ENCODE data around the gene SLC66A1.

The SLC66A1 gene

GRCh38 chr1:19356266-19356665, 44.1 kb downstream of the SLC66A1 start:
- H3K4me3 ChIP-seq (replicated peaks; ENCODE audit: insufficient read depth, low read length): no peak overlapping the region
- DNase-seq (ENCODE audit: low read depth in 1 of 2, low spot score in 1 of 2): no peak
- no peak overlapping the region for H3K27ac ChIP-seq (replicated peaks)
- TF ChIP-seq REST (IDR thresholded peaks at IDR 0.05; ENCODE audit: insufficient replicate concordance, low read depth): no peak
- TF ChIP-seq CTCF (IDR thresholded peaks at IDR 0.05; ENCODE audit: insufficient read depth, low read length): no peak
- TF ChIP-seq POLR2AphosphoS5 (IDR thresholded peaks at IDR 0.05; ENCODE audit: low read depth): no peak
- H3K27me3 ChIP-seq (ENCODE audit: insufficient read depth, poor library complexity, severe bottlenecking): no peaks in the 10 kb centered on the region

GRCh38 chr1:19357299-19357986, 45.3 kb downstream of the SLC66A1 start:
- no peaks in the 10 kb centered on the region for H3K27me3 ChIP-seq (ENCODE audit: insufficient read depth, poor library complexity, severe bottlenecking)
- no peak overlapping the region for H3K4me3 ChIP-seq (replicated peaks; ENCODE audit: insufficient read depth, low read length)
- no peak overlapping the region for H3K27ac ChIP-seq (replicated peaks)
- no peak for DNase-seq (ENCODE audit: low read depth in 1 of 2, low spot score in 1 of 2)
- TF ChIP-seq REST (IDR thresholded peaks at IDR 0.05; ENCODE audit: insufficient replicate concordance, low read depth) (no peak), POLR2AphosphoS5 (IDR thresholded peaks at IDR 0.05; ENCODE audit: low read depth) (no peak), CTCF (IDR thresholded peaks at IDR 0.05; ENCODE audit: insufficient read depth, low read length) (no peak), SPI1 (IDR thresholded peaks at IDR 0.05; ENCODE audit: borderline replicate concordance, low read depth) (no peak), GABPA (IDR thresholded peaks at IDR 0.05; ENCODE audit: low read depth) (no peak)

DNA sequence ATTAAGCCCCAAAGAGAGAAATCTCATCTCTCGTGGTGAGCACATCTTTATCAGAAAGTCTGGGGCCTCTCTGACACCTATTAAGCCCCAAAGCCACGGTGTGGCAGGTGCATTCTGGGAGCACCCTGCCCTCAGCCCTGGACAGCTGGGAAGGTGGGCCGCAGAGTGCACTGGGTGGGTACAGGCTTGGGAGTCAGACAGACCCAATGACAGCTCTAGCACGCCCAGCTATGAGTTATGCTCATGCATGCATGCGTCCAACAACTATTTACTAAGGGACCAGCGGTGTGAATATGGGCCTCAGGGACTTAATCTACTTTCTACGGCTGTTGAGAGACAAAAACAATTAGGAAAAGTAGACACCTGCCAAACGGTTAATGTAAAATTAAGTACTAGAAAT, 46.6 kb downstream of the SLC66A1 start:
- no peak overlapping the region for H3K4me3 ChIP-seq (replicated peaks; ENCODE audit: insufficient read depth, low read length)
- TF ChIP-seq GABPA (IDR thresholded peaks at IDR 0.05; ENCODE audit: low read depth): no peak
- TF ChIP-seq SPI1 (IDR thresholded peaks at IDR 0.05; ENCODE audit: borderline replicate concordance, low read depth): no peak
- TF ChIP-seq CTCF (IDR thresholded peaks at IDR 0.05; ENCODE audit: insufficient read depth, low read length): no peak
- TF ChIP-seq REST (IDR thresholded peaks at IDR 0.05; ENCODE audit: insufficient replicate concordance, low read depth): no peak
- TF ChIP-seq POLR2AphosphoS5 (IDR thresholded peaks at IDR 0.05; ENCODE audit: low read depth): no peak
- no peak overlapping the region for H3K27ac ChIP-seq (replicated peaks)
- no peak for DNase-seq (ENCODE audit: low read depth in 1 of 2, low spot score in 1 of 2)
- no peaks in the 10 kb centered on the region for H3K27me3 ChIP-seq (ENCODE audit: insufficient read depth, poor library complexity, severe bottlenecking)

Measured in HL-60 (cell line).